Prostate gland (tissue), 2 donors: Measurements from ENCODE around the gene CNTNAP2.

Experiments used
- CTCF ChIP-seq, 4 experiments: fragments of 200-600 bp in 2 of 4; fragments of 450-650 bp in 2 of 4; sonication (generic) in 2 of 4; IDR thresholded peaks; 1 replicate in 3 of 4; 2 replicates in 1 of 4; pipeline ENCODE4 v1.5.1; 2016 to 2019; ENCODE audit warnings: antibody characterized with exemption in 4 of 4, mild to moderate bottlenecking in 2 of 4, moderate library complexity in 2 of 4
- POLR2A ChIP-seq: fragments of 450-650 bp; IDR thresholded peaks from one replicate; pipeline ENCODE4 v1.6.1; 2016; ENCODE audit warnings: antibody characterized with exemption, mild to moderate bottlenecking

GRCh38 chr7:147810269-147810668 lies 1693.7 kb downstream of the CNTNAP2 start:
- TF ChIP-seq CTCF (IDR thresholded peaks at IDR 0.05) = no peak
- no peak for TF ChIP-seq POLR2A
